MM.1S (cell line): ENCODE results near the gene MYLK.

ENCODE experiments used
- DNase-seq: peaks from one replicate; pipeline ENCODE4 v3.0.0-alpha.2; 2015
- H2AFZ ChIP-seq: fragments of 300-600 bp; sonication (generic); 2 replicates; pipeline ENCODE4 v1.6.0; 2016; ENCODE audit warnings: antibody characterized with exemption, low read length
- H3F3A ChIP-seq: fragments of 300-600 bp; sonication (generic); 2 replicates; pipeline ENCODE4 v1.6.1; 2016; ENCODE audit warnings: mild to moderate bottlenecking, antibody characterized with exemption, low read length, moderate library complexity, mixed read lengths; ENCODE audit not compliant: insufficient read depth
- H3K27ac ChIP-seq: fragments of 300-600 bp; sonication (generic); 2 replicates; pipeline ENCODE4 v1.5.1; 2016; ENCODE audit warnings: mild to moderate bottlenecking, low read length
- H3K27me3 ChIP-seq: fragments of 300-600 bp; sonication (generic); replicated peaks from 2 replicates; pipeline ENCODE4 v1.6.0; 2016; ENCODE audit warnings: low read length; ENCODE audit not compliant: insufficient read depth
- H3K36me3 ChIP-seq: fragments of 300-600 bp; sonication (generic); replicated peaks from 2 replicates; pipeline ENCODE4 v1.6.1; 2016; ENCODE audit warnings: mild to moderate bottlenecking, low read length, mixed read lengths; ENCODE audit not compliant: insufficient read depth
- H3K4me1 ChIP-seq: fragments of 300-600 bp; sonication (generic); 2 replicates; pipeline ENCODE4 v1.6.1; 2016; ENCODE audit warnings: low read length, mixed read lengths
- H3K4me2 ChIP-seq: fragments of 300-600 bp; sonication (generic); 2 replicates; pipeline ENCODE4 v1.6.0; 2016; ENCODE audit warnings: low read depth, low read length
- H3K4me3 ChIP-seq: fragments of 300-600 bp; sonication (generic); 2 replicates; pipeline ENCODE4 v1.5.1; 2016; ENCODE audit warnings: low read length, mixed read lengths
- H3K79me2 ChIP-seq: fragments of 300-600 bp; sonication (generic); 2 replicates; pipeline ENCODE4 v1.6.1; 2016; ENCODE audit warnings: mixed run types, low read length, mixed read lengths
- H3K9ac ChIP-seq: fragments of 300-600 bp; sonication (generic); 2 replicates; pipeline ENCODE4 v1.6.1; 2016; ENCODE audit warnings: low read length, mixed read lengths
- H3K9me2 ChIP-seq: fragments of 300-600 bp; sonication (generic); replicated peaks from 2 replicates; pipeline ENCODE4 v1.6.1; 2016; ENCODE audit warnings: mild to moderate bottlenecking, low read length, mixed read lengths; ENCODE audit not compliant: insufficient read depth
- H3K9me3 ChIP-seq: fragments of 300-600 bp; sonication (generic); replicated peaks from 2 replicates; pipeline ENCODE4 v1.6.1; 2016; ENCODE audit warnings: mild to moderate bottlenecking, low read length, mixed read lengths; ENCODE audit not compliant: insufficient read depth
- H4K20me1 ChIP-seq: fragments of 300-600 bp; sonication (generic); 2 replicates; pipeline ENCODE4 v1.6.1; 2016; ENCODE audit warnings: mild to moderate bottlenecking, low read length, moderate library complexity, mixed read lengths; ENCODE audit not compliant: insufficient read depth
- CTCF ChIP-seq: fragments of 300-600 bp; sonication (generic); IDR thresholded peaks from 2 replicates; pipeline ENCODE4 v1.5.1; 2016; ENCODE audit warnings: antibody characterized with exemption, low read length, mixed read lengths
- EZH2 ChIP-seq: fragments of 300-600 bp; sonication (generic); optimal IDR thresholded peaks from 2 replicates; pipeline ENCODE3; 2017; ENCODE audit warnings: low read depth, mild to moderate bottlenecking, antibody characterized with exemption, low read length, mixed read lengths
- EZH2phosphoT487 ChIP-seq: fragments of 300-600 bp; sonication (generic); IDR thresholded peaks from 2 replicates; pipeline ENCODE4 v1.6.1; 2018; ENCODE audit warnings: antibody characterized with exemption, low read length

Gene MYLK

GRCh38 chr3:123622766-123623165 lies 261.4 kb downstream of the MYLK start:
- no peaks in the 10 kb centered on the region for H3K4me1 ChIP-seq
- H3K79me2 ChIP-seq = no peaks in the 10 kb centered on the region
- DNase-seq = no peak
- no peak overlapping the region for H2AFZ ChIP-seq
- no peaks in the 10 kb centered on the region for H3K36me3 ChIP-seq
- H3K4me3 ChIP-seq = no peak overlapping the region
- H3F3A ChIP-seq = no peaks in the 10 kb centered on the region
- H3K27me3 ChIP-seq = no peaks in the 10 kb centered on the region
- no peaks in the 10 kb centered on the region for H3K9me2 ChIP-seq
- TF ChIP-seq EZH2 (no peak), CTCF (no peak)
- H3K9me3 ChIP-seq = no peaks in the 10 kb centered on the region
- H3K4me2 ChIP-seq = no peak overlapping the region
- H3K27ac ChIP-seq = no peak overlapping the region
- H3K9ac ChIP-seq = no peak overlapping the region
- H4K20me1 ChIP-seq = no peaks in the 10 kb centered on the region

- H3K36me3 ChIP-seq = no peaks in the 10 kb centered on the region
These were observed 262.3 kb downstream of the MYLK start for GRCh38 chr3:123621850-123622189.

GRCh38 chr3:123621186-123621849 lies 262.8 kb downstream of the MYLK start:
- no peaks in the 10 kb centered on the region for H3K36me3 ChIP-seq
- no peaks in the 10 kb centered on the region for H3F3A ChIP-seq
- no peak overlapping the region for H3K27ac ChIP-seq
- H3K27me3 ChIP-seq = no peaks in the 10 kb centered on the region
- no peak overlapping the region for H3K9ac ChIP-seq
- no peak overlapping the region for H3K4me2 ChIP-seq
- no peaks in the 10 kb centered on the region for H3K9me3 ChIP-seq
- no peaks in the 10 kb centered on the region for H3K79me2 ChIP-seq
- H3K4me1 ChIP-seq = no peaks in the 10 kb centered on the region
- H3K9me2 ChIP-seq = no peaks in the 10 kb centered on the region
- no peak for TF ChIP-seq CTCF
- no peak for TF ChIP-seq EZH2phosphoT487
- no peak overlapping the region for H3K4me3 ChIP-seq
- H2AFZ ChIP-seq = no peak overlapping the region
- no peaks in the 10 kb centered on the region for H4K20me1 ChIP-seq
- DNase-seq = no peak

More at GRCh38 chr3:123621850-123622189, 262.3 kb downstream of the MYLK start:
- no peaks in the 10 kb centered on the region for H3K4me1 ChIP-seq
- no peaks in the 10 kb centered on the region for H3K79me2 ChIP-seq
- H4K20me1 ChIP-seq = no peaks in the 10 kb centered on the region
- H3K4me2 ChIP-seq = no peak overlapping the region
- H3K27ac ChIP-seq = no peak overlapping the region
- TF ChIP-seq CTCF = no peak
- TF ChIP-seq EZH2 = no peak
- TF ChIP-seq EZH2phosphoT487 = no peak
- H3K4me3 ChIP-seq = no peak overlapping the region
- no peak overlapping the region for H3K9ac ChIP-seq
- no peak overlapping the region for H2AFZ ChIP-seq
- DNase-seq = no peak
- H3F3A ChIP-seq = no peaks in the 10 kb centered on the region
- H3K9me2 ChIP-seq = no peaks in the 10 kb centered on the region
- no peaks in the 10 kb centered on the region for H3K9me3 ChIP-seq
- no peaks in the 10 kb centered on the region for H3K27me3 ChIP-seq

GRCh38 chr3:123620343-123620742 lies 263.8 kb downstream of the MYLK start:
- Histone ChIP-seq H2AFZ (no peak overlapping the region), H3K36me3 (no peaks in the 10 kb centered on the region), H3K4me3 (no peak overlapping the region), H3K79me2 (no peaks in the 10 kb centered on the region), H3K9me2 (no peaks in the 10 kb centered on the region), H3K4me1 (no peaks in the 10 kb centered on the region), H3K27me3 (no peaks in the 10 kb centered on the region), H3K4me2 (no peak overlapping the region), H3K9ac (no peak overlapping the region), H3F3A (no peaks in the 10 kb centered on the region), H3K9me3 (no peaks in the 10 kb centered on the region), H3K27ac (no peak overlapping the region), H4K20me1 (no peaks in the 10 kb centered on the region)
- TF ChIP-seq EZH2phosphoT487 = no peak
- TF ChIP-seq EZH2 = no peak
- no peak for TF ChIP-seq CTCF
- DNase-seq = no peak
